ENCODE measurements around the gene RNMT.

The RNMT gene

DNA sequence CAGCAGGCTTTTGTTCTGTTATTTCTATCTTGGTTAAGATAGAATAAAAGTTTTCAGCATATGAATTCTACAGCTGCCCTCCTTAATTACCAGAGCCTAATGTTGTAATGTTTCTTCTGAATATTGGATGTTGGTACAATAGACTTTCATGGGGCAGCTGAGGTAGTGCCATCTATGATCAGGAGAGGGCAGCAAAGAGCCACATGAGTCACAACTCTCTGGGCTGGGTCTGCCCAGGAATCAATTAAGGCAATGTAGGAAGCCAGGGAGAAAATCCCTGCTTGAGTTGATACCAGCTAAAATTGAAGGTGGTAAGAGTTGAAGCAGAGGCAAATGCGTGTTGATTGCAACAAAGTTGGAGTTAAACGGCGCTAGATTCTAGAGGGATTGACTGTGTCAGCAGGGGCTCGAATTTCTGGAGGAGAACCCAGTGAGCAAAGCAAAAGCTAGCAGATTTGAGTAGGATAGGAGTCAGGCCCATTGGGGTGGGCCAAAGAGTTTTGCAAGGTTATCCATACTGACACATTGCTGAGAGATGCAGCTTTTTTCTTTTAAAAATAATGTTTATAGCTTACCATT is 86.9 kb downstream of the RNMT start:
- DNase-seq, result peak; percentile 5 to 53 (median 12)

Data from stimulated activated naive CD4-positive, alpha-beta T cell (primary cell).